H54 (cell line): ENCODE results near the gene SLC9A4.
A peak's percentile ranks its signal among the peaks of the same experiment; 100 is the strongest.

ENCODE experiments used
- DNase-seq: peaks from one replicate; pipeline ENCODE4 v3.0.0; 2011; ENCODE audit warnings: low spot score, mixed read lengths; ENCODE audit not compliant: insufficient read length
- FAIRE-seq: peaks from 3 replicates; lab custom pipeline; 2011; peaks lifted over from hg19 to GRCh38; lab: Jason Lieb, UNC
- POLR2A ChIP-seq: IDR thresholded peaks from 2 replicates; pipeline ENCODE4 v1.6.1; 2011; ENCODE audit warnings: low read depth, mild to moderate bottlenecking, low read length

Gene SLC9A4

GRCh38 chr2:102499558-102499957, 26.5 kb downstream of the SLC9A4 start:
- FAIRE-seq (no peak), DNase-seq (no peak)
- TF ChIP-seq POLR2A: no peak

- no peak for DNase-seq
- FAIRE-seq: no peak
- no peak for TF ChIP-seq POLR2A
Observed at GRCh38 chr2:102502576-102502975, 29.6 kb downstream of the SLC9A4 start.

GRCh38 chr2:102504833-102505232, 31.8 kb downstream of the SLC9A4 start:
- DNase-seq: no peak
- no peak for FAIRE-seq
- TF ChIP-seq POLR2A: no peak

GRCh38 chr2:102505290-102505689, 32.3 kb downstream of the SLC9A4 start:
- FAIRE-seq (no peak), DNase-seq (no peak)
- no peak for TF ChIP-seq POLR2A

GRCh38 chr2:102506743-102507142, 33.7 kb downstream of the SLC9A4 start:
- FAIRE-seq (no peak), DNase-seq (no peak)
- no peak for TF ChIP-seq POLR2A

GRCh38 chr2:102508863-102509262, 35.8 kb downstream of the SLC9A4 start:
- FAIRE-seq (no peak), DNase-seq (no peak)
- TF ChIP-seq POLR2A: no peak

GRCh38 chr2:102509749-102510148, 36.7 kb downstream of the SLC9A4 start:
- DNase-seq: no peak
- TF ChIP-seq POLR2A: no peak
- no peak for FAIRE-seq

GRCh38 chr2:102510791-102511575, 38.0 kb downstream of the SLC9A4 start:
- DNase-seq: no peak
- no peak for TF ChIP-seq POLR2A
- peak; percentile 36 for FAIRE-seq

- FAIRE-seq: peak; percentile 27
- DNase-seq: no peak
- TF ChIP-seq POLR2A: no peak
Observed at GRCh38 chr2:102512161-102512560, 39.1 kb downstream of the SLC9A4 start.

- FAIRE-seq (no peak), DNase-seq (no peak)
- TF ChIP-seq POLR2A: no peak
Observed at GRCh38 chr2:102513355-102513939, 40.4 kb downstream of the SLC9A4 start.

GRCh38 chr2:102514061-102514785, 41.2 kb downstream of the SLC9A4 start:
- FAIRE-seq (peak; percentile 97), DNase-seq (peak; percentile 62)
- TF ChIP-seq POLR2A: no peak

GRCh38 chr2:102515851-102516250, 42.8 kb downstream of the SLC9A4 start:
- DNase-seq: no peak
- FAIRE-seq: no peak
- TF ChIP-seq POLR2A: no peak

- FAIRE-seq: no peak
- no peak for TF ChIP-seq POLR2A
- no peak for DNase-seq
Observed at GRCh38 chr2:102518170-102518569, 45.1 kb downstream of the SLC9A4 start.

- no peak for TF ChIP-seq POLR2A
- FAIRE-seq (peak; percentile 69), DNase-seq (peak; percentile 19)
Observed at GRCh38 chr2:102520009-102520408, 47.0 kb downstream of the SLC9A4 start.
